ENCODE measurements around the gene CCSER1. TPM values are rescaled to one million over a fixed set of nuclear protein-coding genes. Genes with fewer than 3 reads are reported as not detected.
A peak's percentile ranks its signal among the peaks of the same experiment; 100 is the strongest.

Gene CCSER1
- total and polyA plus RNA-seq, 2 of the 8 experiments (the other 6 are each of a cell fraction or from before 2014, with no cell fraction given), result 0.26 to 0.84 TPM

DNA sequence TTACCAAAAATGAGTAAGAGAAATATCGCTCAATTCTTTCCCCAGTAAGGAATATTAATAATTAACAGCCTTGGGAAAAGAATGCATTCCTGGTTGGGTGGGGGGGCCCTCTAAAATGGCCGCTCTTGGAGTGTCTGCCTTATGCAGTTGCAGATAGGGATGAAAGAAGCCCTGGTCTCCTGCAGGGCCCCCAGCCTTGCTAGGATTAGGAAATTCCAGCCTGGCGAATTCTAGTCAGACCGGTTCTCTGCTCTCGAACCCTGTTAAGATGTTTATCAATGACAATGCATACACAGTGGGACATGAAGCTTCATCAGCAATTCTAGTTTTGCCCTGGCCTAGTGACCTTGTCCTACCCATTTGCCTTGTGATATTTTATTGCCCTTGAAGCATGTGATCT, 1128.8 kb downstream of the CCSER1 start (continued):
- TF ChIP-seq NANOG (IDR thresholded peaks at IDR 0.05; ENCODE audit: insufficient read depth, low read depth, low read length, poor library complexity, severe bottlenecking), result peak; percentile 53
